Cardiac muscle cell (in vitro differentiated cells and primary cell): Measurements from ENCODE around the gene USP6NL. TPM values are rescaled to one million over a fixed set of nuclear protein-coding genes. Genes with fewer than 3 reads are reported as not detected.

Experiments
- DNase-seq, 2 donors: peaks; one replicate each; pipeline versions ENCODE4 v3.0.0 to v3.0.0-alpha.2; 2010 to 2017; ENCODE audit warnings: low read depth in 1 of 2, low spot score in 1 of 2
- H3K27ac ChIP-seq: fragments of 200-600 bp; sonication (generic); 2 replicates; pipeline ENCODE4 v1.5.1; 2016
- H3K27me3 ChIP-seq: fragments of 200-600 bp; sonication (generic); 2 replicates; pipeline ENCODE4 v1.6.0; 2016; ENCODE audit warnings: control low read depth
- H3K36me3 ChIP-seq: fragments of 200-600 bp; sonication (generic); 2 replicates; pipeline ENCODE4 v1.5.1; 2016; ENCODE audit warnings: control low read depth
- H3K4me1 ChIP-seq: fragments of 200-600 bp; sonication (generic); 2 replicates; pipeline ENCODE4 v1.8.1; 2017; ENCODE audit warnings: low read depth, mild to moderate bottlenecking, mixed run types
- H3K4me3 ChIP-seq: fragments of 200-600 bp; sonication (generic); 2 replicates; pipeline ENCODE4 v1.5.1; 2016; ENCODE audit warnings: mild to moderate bottlenecking
- H3K9me3 ChIP-seq: fragments of 200-600 bp; sonication (generic); 2 replicates; pipeline ENCODE4 v1.5.1; 2017; ENCODE audit warnings: low read depth, mild to moderate bottlenecking, control low read depth
- polyA plus RNA-seq: library from polyadenylated mRNA; unstranded; fragments of >200 nt; fragmentation: Nextera tagmentation; extraction: Ambion mirVana; gene quantifications from 2 replicates; pipeline ENCODE4 v1.2.1, GENCODE V29; 2016
- total RNA-seq: library from RNA; depleted of rRNA; stranded (reverse); fragments of >200 nt; gene quantifications from 2 replicates; pipeline ENCODE4 v1.2.3, GENCODE V29; 2016
- TF ChIP-seq, protein P1 (sequence below): IDR thresholded peaks from 2 replicates; pipeline ENCODE4 v1.5.1; 2012; ENCODE audit warnings: low read depth, mild to moderate bottlenecking, low read length

USP6NL gene
- total and polyA plus RNA-seq, 2 experiments from 2014 or later = 13.6 to 25.4 TPM

DNA sequence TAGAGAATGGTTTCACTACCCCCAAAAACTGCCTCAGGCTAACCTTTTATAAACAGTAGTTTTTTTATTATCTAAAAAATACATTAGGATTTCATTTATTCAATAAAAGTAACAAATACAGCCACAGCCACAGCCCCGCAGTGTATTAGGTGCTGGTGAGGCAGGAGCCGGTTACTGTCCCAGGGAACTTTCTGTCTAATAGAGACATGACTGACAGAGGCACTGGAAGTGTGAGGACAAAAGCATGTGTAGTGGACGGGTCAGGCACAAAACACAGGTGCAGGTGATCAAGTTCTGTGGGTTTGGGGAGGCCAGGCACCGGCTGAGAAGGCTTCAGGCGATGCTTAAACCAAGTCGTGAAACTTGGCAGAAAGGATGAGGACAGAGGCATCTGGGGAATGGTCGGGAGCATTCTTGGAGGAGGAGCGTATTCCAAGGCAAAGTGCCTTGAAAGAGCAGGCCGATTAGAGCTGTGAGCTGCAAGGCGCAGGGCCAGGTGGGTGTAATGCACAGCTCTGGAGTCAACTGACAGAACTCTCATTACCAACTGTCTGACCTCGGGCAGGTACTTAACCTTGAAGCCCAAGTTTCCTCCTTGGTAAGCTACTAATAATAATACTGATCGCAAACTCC, 138.2 kb downstream of the USP6NL start:
- Histone ChIP-seq H3K9me3 (no peaks in the 10 kb centered on the region), H3K27me3 (no peaks in the 10 kb centered on the region), H3K4me1 (peaks cover 19% of the 10 kb centered on the region), H3K4me3 (no peak overlapping the region), H3K36me3 (no peaks in the 10 kb centered on the region), H3K27ac (peak overlapping the region; percentile 49)
- TF ChIP-seq, protein P1, sequence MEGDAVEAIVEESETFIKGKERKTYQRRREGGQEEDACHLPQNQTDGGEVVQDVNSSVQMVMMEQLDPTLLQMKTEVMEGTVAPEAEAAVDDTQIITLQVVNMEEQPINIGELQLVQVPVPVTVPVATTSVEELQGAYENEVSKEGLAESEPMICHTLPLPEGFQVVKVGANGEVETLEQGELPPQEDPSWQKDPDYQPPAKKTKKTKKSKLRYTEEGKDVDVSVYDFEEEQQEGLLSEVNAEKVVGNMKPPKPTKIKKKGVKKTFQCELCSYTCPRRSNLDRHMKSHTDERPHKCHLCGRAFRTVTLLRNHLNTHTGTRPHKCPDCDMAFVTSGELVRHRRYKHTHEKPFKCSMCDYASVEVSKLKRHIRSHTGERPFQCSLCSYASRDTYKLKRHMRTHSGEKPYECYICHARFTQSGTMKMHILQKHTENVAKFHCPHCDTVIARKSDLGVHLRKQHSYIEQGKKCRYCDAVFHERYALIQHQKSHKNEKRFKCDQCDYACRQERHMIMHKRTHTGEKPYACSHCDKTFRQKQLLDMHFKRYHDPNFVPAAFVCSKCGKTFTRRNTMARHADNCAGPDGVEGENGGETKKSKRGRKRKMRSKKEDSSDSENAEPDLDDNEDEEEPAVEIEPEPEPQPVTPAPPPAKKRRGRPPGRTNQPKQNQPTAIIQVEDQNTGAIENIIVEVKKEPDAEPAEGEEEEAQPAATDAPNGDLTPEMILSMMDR = no peak
- peak; percentile 28 to 30 for DNase-seq

DNA sequence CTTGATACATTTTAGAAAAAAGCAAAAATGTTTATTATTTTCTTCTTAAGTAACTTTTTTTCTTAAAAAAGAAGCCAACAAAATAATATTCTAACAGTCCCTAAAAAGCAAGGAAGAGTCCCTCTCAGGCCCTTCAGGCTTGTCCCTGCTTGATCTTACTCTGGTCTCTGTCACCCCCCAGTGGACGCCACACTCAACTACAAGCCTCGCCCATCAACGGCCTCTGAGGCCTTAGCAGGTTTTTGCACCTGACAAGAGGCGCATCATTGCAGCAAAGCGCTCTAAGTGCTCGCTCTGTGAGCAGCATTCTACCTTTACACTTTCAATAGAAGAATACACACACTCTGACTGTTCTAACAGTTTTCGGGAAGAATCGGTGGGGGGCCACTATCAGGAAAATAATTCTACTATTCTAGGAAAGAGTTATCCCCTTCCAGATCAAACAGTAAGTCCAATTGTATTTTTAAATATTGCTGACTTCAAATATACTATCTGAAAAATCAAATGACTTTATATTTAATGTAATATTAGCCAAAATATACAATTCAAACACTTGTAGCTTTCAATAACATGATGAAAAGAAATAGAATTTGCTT, 139.2 kb downstream of the USP6NL start:
- no peaks in the 10 kb centered on the region for H3K9me3 ChIP-seq
- H3K27ac ChIP-seq = no peak overlapping the region
- peaks cover 19% of the 10 kb centered on the region for H3K4me1 ChIP-seq
- peak; percentile 53 to 77 for DNase-seq
- H3K27me3 ChIP-seq = no peaks in the 10 kb centered on the region
- no peaks in the 10 kb centered on the region for H3K36me3 ChIP-seq
- TF ChIP-seq, protein P1 = peak; percentile 64
- H3K4me3 ChIP-seq = no peak overlapping the region

DNA sequence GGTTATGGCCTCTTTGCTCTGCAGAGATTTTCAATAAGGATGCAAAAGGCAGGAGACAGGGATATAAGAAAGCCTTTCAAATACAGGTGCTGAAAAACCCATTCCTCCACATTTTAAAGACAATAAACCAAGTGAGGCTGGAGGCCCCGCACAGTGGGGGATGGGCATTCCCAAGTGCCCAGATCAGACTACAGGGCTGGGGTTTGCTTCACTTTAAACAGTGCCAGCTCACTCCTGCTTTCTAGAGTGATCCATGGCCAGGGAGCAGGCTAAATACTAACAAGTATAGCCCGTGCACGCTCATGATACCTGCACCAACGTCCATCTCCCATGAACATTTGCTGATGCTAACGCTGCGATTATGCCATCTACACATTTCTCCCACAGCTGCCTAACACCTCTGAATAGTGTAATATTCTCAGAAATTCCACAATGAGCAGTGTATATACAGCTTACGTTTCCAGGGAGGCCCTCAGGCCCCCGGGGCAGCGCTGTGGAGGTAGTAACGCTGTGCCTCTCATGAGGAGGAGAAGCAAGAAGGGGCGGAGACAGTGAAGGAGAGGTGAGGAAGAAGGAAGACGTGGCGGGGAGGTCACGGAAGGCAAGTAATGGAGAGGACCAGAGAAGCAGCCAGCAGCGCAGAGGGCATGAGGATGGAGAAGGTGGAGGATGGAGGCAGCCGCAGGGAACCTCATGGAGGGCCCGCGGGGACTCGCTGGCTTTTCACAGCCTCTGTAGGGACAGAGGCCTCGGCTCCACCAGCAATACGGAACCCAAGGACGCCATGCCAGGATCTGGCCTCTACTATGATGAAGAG, 141.7 kb downstream of the USP6NL start:
- no peak overlapping the region for H3K27ac ChIP-seq
- DNase-seq = no peak
- no peaks in the 10 kb centered on the region for H3K27me3 ChIP-seq
- no peak overlapping the region for H3K4me3 ChIP-seq
- H3K9me3 ChIP-seq = no peaks in the 10 kb centered on the region
- peaks cover 20% of the 10 kb centered on the region for H3K4me1 ChIP-seq
- no peaks in the 10 kb centered on the region for H3K36me3 ChIP-seq
- TF ChIP-seq, protein P1 = no peak

DNA sequence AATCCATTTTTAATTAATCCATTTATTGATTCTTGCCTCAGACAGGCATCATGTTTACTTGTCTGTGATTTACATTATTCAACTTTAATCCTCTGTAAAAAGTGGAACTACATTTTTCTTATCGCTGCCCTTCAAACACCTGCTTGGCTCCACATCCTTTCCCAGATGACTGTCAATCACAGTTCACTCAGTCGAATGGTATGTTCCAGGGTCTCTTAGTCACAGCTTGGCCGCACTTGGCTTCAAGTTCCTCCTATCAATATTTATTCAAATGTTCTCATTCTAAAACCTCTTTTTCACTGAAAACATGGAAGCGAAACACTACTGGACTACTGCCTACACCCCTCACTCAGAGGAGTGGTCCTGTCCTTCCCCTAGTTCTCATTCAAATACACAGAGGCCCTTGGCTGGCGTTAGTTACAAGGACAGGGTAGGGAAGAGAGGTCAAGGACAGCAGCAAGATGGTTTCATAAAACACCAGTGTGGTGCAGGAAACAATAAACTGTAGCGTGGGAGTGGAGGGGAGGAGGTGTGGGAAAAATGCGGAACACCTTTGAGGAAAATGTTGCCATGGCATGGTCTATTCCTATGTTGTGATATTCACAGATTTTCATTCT, 143.2 kb downstream of the USP6NL start:
- Histone ChIP-seq H3K27ac (no peak overlapping the region), H3K27me3 (no peaks in the 10 kb centered on the region), H3K9me3 (no peaks in the 10 kb centered on the region), H3K36me3 (no peaks in the 10 kb centered on the region), H3K4me1 (peaks cover 15% of the 10 kb centered on the region), H3K4me3 (no peak overlapping the region)
- DNase-seq = no peak
- TF ChIP-seq, protein P1 = no peak

DNA sequence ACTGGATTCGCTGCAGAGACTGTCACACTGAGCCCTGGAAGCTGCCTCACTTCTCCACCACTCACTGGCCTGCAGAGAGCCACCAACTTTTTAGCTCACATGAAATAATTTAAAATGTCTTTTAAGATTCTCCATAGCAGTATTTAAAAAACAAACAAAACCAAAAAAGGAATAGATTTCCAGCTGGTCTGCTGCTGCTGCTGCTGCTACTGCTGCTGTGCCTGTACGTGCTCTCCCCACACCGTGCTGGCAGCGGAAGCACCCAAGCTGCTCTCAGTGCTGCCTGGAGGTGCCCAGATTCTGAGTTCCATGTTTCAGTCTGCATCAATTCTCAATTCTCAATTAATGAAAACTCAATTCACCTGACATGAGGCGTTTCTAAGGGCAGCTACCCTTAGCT, 146.0 kb downstream of the USP6NL start:
- Histone ChIP-seq H3K4me1 (peaks cover 15% of the 10 kb centered on the region), H3K27ac (peak overlapping the region; percentile 45), H3K4me3 (no peak overlapping the region), H3K36me3 (peaks cover 12% of the 10 kb centered on the region), H3K9me3 (no peaks in the 10 kb centered on the region), H3K27me3 (no peaks in the 10 kb centered on the region)
- DNase-seq = no peak
- TF ChIP-seq, protein P1 = no peak
